Immature natural killer cell (primary cell): ENCODE results near the gene SLC7A4. TPM values are rescaled to one million over a fixed set of nuclear protein-coding genes. Genes with fewer than 3 reads are reported as not detected.
A peak's percentile ranks its signal among the peaks of the same experiment; 100 is the strongest.
"Not testable (repeated sequence)": the region's sequence is repeated elsewhere in the genome, so short reads cannot be mapped to it uniquely, and the experiment has no call there.

Experiments
- DNase-seq, 3 donors: peaks; one replicate each; pipeline ENCODE4 v3.0.0; 2022; ENCODE audit warnings: mixed read lengths in 1 of 3
- H3K27ac Mint-ChIP-seq, 6 donors: one replicate each; pipeline ENCODE4 v1.8.0; 2020; ENCODE audit warnings: mixed read lengths in 6 of 6, mild to moderate bottlenecking in 5 of 6, inconsistent platforms in 4 of 6, moderate library complexity in 3 of 6
- H3K27me3 Mint-ChIP-seq, 3 donors: one replicate each; pipeline ENCODE4 v1.8.0; 2020 to 2021; ENCODE audit warnings: low read depth in 3 of 3, mild to moderate bottlenecking in 3 of 3, mixed read lengths in 3 of 3, moderate library complexity in 3 of 3, inconsistent platforms in 1 of 3
- H3K36me3 Mint-ChIP-seq, 3 donors: one replicate each; pipeline ENCODE4 v1.8.0; 2020; ENCODE audit warnings: mixed read lengths in 3 of 3, inconsistent platforms in 2 of 3, mild to moderate bottlenecking in 2 of 3
- H3K4me1 Mint-ChIP-seq, 2 donors: one replicate each; pipeline ENCODE4 v1.8.0; 2020; ENCODE audit warnings: inconsistent platforms in 2 of 2, mild to moderate bottlenecking in 2 of 2, mixed read lengths in 2 of 2, moderate library complexity in 1 of 2
- H3K4me3 Mint-ChIP-seq, 5 donors: one replicate each; pipeline ENCODE4 v1.8.0; 2020; ENCODE audit warnings: mild to moderate bottlenecking in 5 of 5, mixed read lengths in 5 of 5, inconsistent platforms in 3 of 5, moderate library complexity in 3 of 5
- H3K9me3 Mint-ChIP-seq, 6 donors: one replicate each; pipeline ENCODE4 v1.8.0; 2020; ENCODE audit warnings: mild to moderate bottlenecking in 6 of 6, mixed read lengths in 6 of 6, inconsistent platforms in 4 of 6, moderate library complexity in 3 of 6
- polyA plus RNA-seq, 3 donors: library from polyadenylated mRNA; unstranded; fragments of 300-500 nt; fragmentation: Illumina TruSeq; gene quantifications; one replicate each; pipeline ENCODE4 v1.2.3, GENCODE V29; 2021

The SLC7A4 gene
- polyA plus RNA-seq, 3 donors from 2014 or later, result not detected

DNA sequence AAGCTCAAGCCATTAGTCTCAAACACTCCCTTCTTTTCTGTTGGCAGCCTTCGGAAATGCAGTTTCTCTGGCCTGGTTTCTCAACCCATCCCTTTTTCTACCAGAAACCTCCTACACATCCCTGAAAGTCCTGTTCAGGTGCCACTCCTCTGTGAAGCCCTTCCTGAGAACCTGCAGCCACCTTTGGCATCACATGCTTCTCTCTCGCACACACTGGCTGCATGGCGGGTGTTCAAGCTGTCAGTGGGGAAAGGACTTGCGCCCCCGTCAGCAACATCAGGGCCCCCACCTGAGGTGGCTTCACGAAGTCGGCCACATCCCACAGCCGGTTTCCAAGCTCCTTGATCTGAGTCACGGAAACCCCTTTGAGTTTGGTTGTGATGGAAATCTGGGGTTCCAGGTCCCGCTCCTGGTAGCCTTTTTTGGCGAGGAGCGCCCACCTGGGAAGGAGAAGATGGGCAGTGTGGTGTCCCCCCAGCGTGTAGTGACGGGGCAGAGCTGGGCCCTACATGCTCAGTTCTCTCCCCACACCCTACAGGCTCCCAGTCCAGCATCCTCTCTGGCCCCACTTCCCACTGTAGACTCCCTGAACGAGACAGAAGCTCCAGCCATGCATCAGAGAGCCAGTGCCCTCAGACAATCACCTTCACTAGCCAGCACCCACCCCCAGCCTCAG, 11.6 kb upstream of the SLC7A4 start:
- no peak overlapping the region for H3K4me3 Mint-ChIP-seq
- DNase-seq, result no peak
- no peaks in the 10 kb centered on the region for H3K36me3 Mint-ChIP-seq
- H3K27me3 Mint-ChIP-seq, result peaks cover 5 to 15% (median 10%) of the 10 kb centered on the region in 3 donors
- H3K9me3 Mint-ChIP-seq, result no peaks in the 10 kb centered on the region
- H3K4me1 Mint-ChIP-seq, result peaks cover 24 to 27% of the 10 kb centered on the region in 2 donors
- H3K27ac Mint-ChIP-seq, result peak overlapping the region in 1 of 6 donors; percentile 44

DNA sequence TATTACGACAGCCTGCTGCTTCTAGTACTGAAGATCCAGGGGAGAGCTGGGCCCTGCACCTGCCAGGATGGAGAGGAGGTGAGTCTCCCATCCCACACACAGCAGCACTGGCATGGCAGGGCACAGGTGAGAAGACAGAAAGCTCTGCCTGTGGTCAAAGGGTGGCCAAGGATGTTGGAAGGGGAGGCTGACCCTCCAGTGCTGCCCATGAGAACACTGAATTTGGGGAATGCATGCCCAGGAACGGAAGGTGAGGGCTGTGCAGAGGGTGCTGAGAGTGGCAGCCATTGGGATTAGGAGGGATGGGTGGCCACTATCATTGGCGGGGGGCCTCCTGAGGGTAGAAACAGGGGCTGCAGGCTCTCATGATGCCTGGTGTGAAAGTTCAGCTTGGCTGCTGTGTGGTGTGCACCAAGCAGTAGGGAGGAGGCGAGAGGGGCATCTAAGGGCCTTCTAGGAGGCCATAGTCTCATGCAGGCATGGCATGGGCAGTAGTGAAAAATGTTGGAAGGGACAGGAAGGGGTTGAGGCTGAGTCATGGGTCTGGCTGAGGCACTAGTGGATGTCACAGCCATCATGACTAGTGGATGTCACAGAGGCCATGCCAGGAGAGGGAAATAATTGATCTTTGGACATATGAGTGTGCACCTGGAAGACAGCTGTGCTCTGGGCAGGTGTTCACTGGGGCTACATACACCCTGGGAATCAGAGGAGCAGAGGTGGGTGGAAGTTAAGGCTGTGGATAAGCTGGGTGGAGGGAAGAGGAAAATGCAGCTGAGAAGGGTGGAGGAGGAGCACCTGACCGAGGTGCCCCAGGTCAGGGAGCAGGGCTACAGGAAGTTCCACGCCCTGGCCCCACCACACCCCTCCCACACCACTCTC, 10.9 kb upstream of the SLC7A4 start:
- H3K27me3 Mint-ChIP-seq, result peaks cover 5 to 15% (median 10%) of the 10 kb centered on the region in 3 donors
- peaks cover 24 to 27% of the 10 kb centered on the region in 2 donors for H3K4me1 Mint-ChIP-seq
- peak overlapping the region in 3 of 6 donors; percentile 44 to 83 (median 53) for H3K27ac Mint-ChIP-seq
- H3K4me3 Mint-ChIP-seq, result peak overlapping the region in 1 of 5 donors; percentile 6
- no peaks in the 10 kb centered on the region for H3K36me3 Mint-ChIP-seq
- DNase-seq, result no peak
- no peaks in the 10 kb centered on the region for H3K9me3 Mint-ChIP-seq

DNA sequence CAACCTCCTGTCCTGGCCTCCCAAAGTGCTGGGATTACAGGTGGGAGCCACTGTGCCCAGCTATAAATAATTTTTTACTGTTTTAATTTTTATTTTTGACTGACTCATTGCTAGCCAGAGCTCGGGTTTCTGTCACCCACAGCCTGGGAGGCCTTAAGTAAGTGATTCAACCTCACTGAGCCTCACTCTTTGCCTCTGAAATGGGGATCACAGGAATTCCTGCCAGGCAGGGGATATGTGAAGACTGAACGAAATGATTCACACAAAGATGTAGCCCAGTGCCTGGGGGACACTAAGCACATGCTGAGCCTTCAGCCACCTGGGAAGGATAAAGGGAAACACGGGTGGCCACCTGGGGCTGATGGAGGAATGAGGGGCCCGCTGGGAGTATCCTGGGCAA, 9.6 kb upstream of the SLC7A4 start:
- H3K27me3 Mint-ChIP-seq, result peaks cover 5 to 15% (median 10%) of the 10 kb centered on the region in 3 donors
- peaks cover 24 to 27% of the 10 kb centered on the region in 2 donors for H3K4me1 Mint-ChIP-seq
- no peaks in the 10 kb centered on the region for H3K9me3 Mint-ChIP-seq
- H3K4me3 Mint-ChIP-seq, result no peak overlapping the region
- H3K36me3 Mint-ChIP-seq, result no peaks in the 10 kb centered on the region
- H3K27ac Mint-ChIP-seq, result no peak overlapping the region
- no peak for DNase-seq

DNA sequence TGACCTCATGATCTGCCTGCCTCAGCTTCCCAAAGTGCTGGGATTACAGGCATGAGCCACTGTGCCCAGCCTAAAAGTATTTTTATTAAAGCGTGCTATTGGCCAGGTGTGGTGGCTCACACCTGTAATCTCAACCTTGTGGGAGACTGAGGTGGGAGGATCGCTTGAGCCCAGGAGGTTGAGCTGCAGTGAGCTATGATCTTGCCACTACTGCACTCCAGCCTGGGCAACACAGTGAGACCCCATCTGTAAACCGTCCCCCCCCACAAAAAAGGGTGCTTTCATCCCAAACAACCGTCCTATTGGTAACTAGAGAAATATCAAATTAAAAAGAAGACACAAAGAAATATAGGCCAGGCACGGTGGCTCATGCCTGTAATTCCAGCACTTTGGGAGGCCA, 6.8 kb upstream of the SLC7A4 start:
- not testable (repeated sequence) for DNase-seq, H3K4me1 Mint-ChIP-seq, H3K9me3 Mint-ChIP-seq, H3K4me3 Mint-ChIP-seq, H3K27me3 Mint-ChIP-seq, H3K27ac Mint-ChIP-seq, H3K36me3 Mint-ChIP-seq

DNA sequence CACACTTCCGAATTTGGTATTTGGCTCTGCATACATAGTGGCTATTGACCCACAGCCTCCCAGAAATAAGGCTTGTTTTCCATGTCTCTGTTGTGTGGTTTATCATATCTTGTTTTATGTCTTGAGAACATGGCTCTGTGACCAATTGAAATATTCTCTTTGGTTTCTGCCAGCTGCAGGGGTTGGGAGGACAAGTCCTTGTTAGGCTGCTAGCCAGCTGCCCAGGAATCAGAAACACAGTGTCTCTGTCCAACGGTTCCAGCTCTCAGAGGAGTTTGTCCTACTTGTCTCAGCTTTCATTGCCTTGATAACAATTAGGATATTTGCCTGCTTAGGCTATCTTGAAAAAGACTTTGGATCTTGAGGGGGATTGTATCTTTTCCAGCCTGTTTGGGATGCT, 6.0 kb upstream of the SLC7A4 start:
- DNase-seq, result no peak
- H3K36me3 Mint-ChIP-seq, result no peaks in the 10 kb centered on the region
- H3K27me3 Mint-ChIP-seq, result peaks cover 2 to 5% (median 3%) of the 10 kb centered on the region in 3 donors
- H3K27ac Mint-ChIP-seq, result no peak overlapping the region
- H3K9me3 Mint-ChIP-seq, result no peaks in the 10 kb centered on the region
- H3K4me3 Mint-ChIP-seq, result no peak overlapping the region
- peaks cover 5 to 6% of the 10 kb centered on the region in 2 donors for H3K4me1 Mint-ChIP-seq

DNA sequence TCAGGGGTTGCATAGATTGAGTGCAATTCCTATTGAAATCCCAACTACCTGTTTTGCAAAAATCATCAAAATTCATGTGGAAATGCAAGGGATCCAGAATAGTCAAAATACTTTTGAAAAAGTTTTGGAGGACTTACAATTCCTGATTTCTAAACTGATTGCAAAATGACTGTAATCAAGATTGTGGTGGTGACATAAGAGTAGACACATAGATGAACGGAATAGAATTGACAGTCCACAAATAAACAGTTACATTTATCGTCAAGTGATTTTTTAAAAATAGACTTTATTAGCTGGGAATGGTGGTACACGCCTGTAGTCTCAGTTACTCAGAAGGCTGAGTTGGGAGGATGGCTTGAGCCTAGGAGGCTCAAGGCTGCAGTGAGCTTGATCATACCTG, 2.6 kb upstream of the SLC7A4 start:
- H3K4me3 Mint-ChIP-seq, result no peak overlapping the region
- H3K9me3 Mint-ChIP-seq, result no peaks in the 10 kb centered on the region
- peaks cover 4% of the 10 kb centered on the region in 3 donors for H3K27me3 Mint-ChIP-seq
- H3K36me3 Mint-ChIP-seq, result no peaks in the 10 kb centered on the region
- H3K4me1 Mint-ChIP-seq, result no peaks in the 10 kb centered on the region
- no peak overlapping the region for H3K27ac Mint-ChIP-seq
- DNase-seq, result no peak

DNA sequence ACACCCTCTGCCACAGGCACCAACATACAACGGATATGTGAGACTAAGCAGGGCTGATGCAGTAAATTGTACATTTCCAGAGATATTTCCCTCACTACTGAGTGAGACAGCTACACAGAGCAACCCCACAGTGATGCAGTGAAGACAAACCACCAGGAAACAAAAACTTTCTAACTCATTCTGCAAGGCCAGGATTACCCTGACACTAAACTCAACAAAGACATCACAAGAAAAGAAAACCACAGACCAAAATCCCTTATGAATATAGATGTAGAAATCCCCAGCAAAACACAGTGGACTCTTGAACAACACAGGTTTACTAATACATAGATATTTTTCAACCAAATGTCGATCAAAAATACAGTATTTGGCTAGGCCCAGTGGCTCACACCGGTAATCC, 1.5 kb upstream of the SLC7A4 start:
- DNase-seq, result no peak
- Mint-ChIP-seq H3K4me1 (no peaks in the 10 kb centered on the region), H3K36me3 (no peaks in the 10 kb centered on the region), H3K9me3 (no peaks in the 10 kb centered on the region), H3K27me3 (peaks cover 4 to 6% (median 4%) of the 10 kb centered on the region in 3 donors), H3K27ac (no peak overlapping the region), H3K4me3 (no peak overlapping the region)

DNA sequence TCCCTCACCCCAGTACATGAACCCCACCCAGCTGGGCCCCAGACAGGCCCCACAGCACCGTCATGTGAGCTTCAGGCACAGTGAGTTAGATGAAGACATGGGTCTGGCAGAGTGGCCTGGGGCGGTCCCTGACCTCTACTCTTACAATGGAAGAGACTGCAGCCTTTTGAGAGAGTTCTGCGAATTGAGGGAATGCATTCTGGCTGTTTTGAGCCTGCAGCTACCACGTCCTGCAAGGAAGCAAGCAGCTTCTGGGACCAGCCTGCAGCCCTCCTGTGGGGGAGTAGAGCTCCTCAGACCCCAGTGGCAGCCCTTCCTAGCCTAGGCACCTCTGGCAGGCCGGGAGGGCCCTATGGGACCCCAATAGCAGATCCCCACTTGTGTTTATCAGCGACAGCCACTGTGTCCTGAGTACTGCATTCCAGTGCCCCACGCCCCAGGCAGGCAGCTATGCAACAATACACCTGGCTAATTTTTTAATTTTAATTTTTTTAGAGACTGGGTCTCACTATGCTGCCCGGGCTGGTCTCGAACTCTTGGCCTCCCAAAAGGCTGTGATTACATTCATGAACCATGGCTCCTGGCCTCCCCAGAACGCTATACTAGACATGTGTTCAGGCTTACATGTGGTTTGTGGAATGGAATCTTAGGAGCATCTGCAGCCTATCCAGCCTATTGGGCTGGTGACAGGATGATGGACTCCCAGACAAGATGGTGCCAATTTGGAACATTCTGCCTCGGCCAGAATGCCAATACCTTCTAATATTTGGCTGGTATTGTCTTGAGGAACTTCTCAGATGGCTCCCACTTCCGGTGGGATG, 717 bp upstream of the SLC7A4 start:
- Mint-ChIP-seq H3K9me3 (no peaks in the 10 kb centered on the region), H3K4me1 (no peaks in the 10 kb centered on the region), H3K27ac (no peak overlapping the region), H3K36me3 (no peaks in the 10 kb centered on the region), H3K4me3 (no peak overlapping the region), H3K27me3 (peaks cover 4 to 6% (median 4%) of the 10 kb centered on the region in 3 donors)
- no peak for DNase-seq

DNA sequence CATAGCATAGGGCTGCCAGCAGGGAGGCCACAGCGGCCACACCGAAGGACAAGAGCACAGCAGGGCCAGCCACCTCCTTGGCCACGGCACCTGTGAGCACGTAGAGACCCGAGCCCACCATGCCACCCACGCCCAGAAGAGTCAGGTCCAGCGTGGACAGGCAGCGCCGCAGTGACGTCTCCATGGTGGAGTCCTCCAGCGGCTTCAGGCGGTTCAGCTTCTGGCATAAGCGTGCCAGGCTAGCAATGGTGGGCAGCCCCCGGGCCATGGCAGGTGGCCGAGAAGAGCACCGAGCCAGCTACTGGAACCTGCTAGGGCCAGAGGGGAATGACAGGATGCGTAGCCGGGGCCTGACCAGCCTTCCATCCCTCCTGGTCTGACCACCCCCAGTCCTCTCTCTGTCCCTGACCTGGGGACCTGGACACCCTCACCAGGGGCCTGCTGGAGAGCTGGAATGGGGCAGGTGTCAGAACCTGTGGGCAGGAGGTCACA, 770 bp downstream of the SLC7A4 start:
- Mint-ChIP-seq H3K4me1 (no peaks in the 10 kb centered on the region), H3K9me3 (no peaks in the 10 kb centered on the region), H3K4me3 (no peak overlapping the region), H3K36me3 (no peaks in the 10 kb centered on the region), H3K27ac (no peak overlapping the region), H3K27me3 (peaks cover 4 to 6% (median 4%) of the 10 kb centered on the region in 3 donors)
- no peak for DNase-seq

DNA sequence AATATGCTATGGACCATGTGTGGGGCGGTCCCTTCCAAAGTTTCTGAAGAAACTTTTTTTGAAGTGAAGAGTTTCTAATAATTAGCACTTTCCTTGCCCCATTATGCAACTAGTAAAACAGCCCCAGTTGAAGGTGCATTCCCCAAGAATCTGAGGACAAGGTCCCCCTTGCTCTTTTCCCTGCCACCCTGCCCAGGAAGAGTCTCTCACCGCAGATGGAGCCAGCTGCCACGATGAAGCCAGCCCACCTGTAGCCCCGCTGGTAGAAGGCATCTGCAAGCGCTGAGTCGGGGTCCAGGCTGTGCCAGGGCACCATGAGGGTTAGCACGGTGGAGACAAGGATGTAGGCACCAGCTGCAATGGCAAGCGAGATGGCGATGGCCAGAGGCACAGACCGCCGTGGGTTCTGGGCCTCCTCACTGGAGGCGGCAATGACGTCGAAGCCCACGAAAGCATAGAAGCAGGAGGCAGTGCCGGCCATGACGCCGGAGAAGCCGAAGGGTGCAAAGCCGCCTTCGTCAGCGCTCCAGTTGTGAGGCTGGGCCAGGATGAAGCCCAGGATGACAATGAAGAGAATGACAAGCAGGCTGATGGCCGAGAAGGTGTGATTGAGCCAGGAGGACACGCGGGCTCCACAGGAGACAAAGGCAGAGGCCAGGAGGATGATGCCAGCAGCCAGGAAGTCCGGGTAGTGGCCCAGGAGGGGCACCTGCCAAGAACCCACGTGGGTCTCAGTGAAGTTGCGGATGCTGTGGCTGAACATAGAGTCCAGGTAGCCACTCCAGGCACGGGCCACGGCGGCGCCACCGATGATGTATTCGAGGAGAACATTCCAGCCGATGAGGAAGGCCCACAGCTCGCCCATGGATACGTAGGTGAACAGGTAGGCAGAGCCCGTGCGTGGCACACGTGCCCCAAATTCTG, 1.5 kb downstream of the SLC7A4 start:
- no peak overlapping the region for H3K27ac Mint-ChIP-seq
- H3K27me3 Mint-ChIP-seq, result peaks cover 4 to 6% (median 4%) of the 10 kb centered on the region in 3 donors
- no peak for DNase-seq
- no peaks in the 10 kb centered on the region for H3K9me3 Mint-ChIP-seq
- H3K4me3 Mint-ChIP-seq, result peak overlapping the region in 1 of 5 donors; percentile 8
- no peaks in the 10 kb centered on the region for H3K4me1 Mint-ChIP-seq
- H3K36me3 Mint-ChIP-seq, result no peaks in the 10 kb centered on the region

DNA sequence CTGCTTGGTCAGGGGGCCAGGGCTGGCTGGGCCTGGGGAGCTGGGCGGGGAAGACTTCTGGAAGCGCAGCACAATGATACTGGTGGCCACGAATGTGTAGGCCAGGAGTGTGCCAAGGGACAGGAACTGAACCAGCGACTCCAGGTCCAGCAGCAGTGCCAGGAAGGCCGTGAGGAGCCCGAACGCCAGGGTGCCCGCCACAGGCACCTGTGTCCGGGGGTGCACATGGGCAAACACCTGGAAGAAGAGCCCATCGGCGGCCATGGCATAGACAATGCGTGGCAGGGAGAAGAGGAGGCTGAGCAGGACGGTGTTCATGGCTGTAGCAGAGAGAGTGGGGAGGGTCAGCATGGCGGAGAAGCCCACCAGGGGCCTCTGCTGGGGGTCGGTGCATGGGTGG, 2.3 kb downstream of the SLC7A4 start:
- Mint-ChIP-seq H3K4me3 (peak overlapping the region in 1 of 5 donors; percentile 13), H3K4me1 (peaks cover 5 to 7% of the 10 kb centered on the region in 2 donors), H3K36me3 (no peaks in the 10 kb centered on the region), H3K27ac (no peak overlapping the region), H3K27me3 (peaks cover 4 to 8% (median 6%) of the 10 kb centered on the region in 3 donors), H3K9me3 (no peaks in the 10 kb centered on the region)
- DNase-seq, result no peak

DNA sequence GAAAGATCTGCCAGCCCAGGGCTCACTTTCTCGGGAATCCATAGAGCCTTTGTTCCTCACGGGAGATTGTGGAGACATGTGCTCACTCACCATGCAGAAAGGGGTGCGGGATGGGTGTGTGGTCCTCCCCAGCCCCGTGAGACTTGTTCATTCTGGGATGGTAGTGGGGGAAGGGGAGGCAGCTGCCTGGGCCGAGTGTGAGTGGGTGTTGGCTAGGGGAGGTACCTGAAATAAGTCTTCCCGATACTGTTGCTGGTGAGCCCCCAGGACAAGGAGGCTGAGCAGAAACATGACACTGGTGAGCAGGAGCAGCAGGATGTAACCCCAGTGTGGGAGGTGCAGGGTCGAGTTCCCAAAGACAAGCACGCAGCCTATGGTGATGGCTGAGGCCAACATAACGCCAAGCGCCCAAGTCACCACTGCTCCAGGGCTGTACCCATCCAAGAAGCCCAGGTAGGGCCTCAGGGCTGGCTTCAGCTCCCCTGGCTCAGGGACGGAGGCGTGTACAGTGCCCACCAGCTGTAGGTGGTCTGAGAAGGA, 2.8 kb downstream of the SLC7A4 start:
- Mint-ChIP-seq H3K36me3 (no peaks in the 10 kb centered on the region), H3K4me3 (no peak overlapping the region), H3K27ac (no peak overlapping the region), H3K9me3 (no peaks in the 10 kb centered on the region), H3K4me1 (peaks cover 6 to 8% of the 10 kb centered on the region in 2 donors), H3K27me3 (peaks cover 3 to 8% (median 6%) of the 10 kb centered on the region in 3 donors)
- no peak for DNase-seq
